Effector memory CD4-positive, alpha-beta T cell (primary cell): ENCODE measurements around the gene FASLG.
A peak's percentile ranks its signal among the peaks of the same experiment; 100 is the strongest.

Experiments
- DNase-seq, 3 donors: peaks; one replicate each; pipeline ENCODE4 v3.0.0-alpha.2; 2020
- H3K27ac ChIP-seq: 2 replicates; pipeline ENCODE4 v1.7.0; 2013; ENCODE audit warnings: mild to moderate bottlenecking, low read length, moderate library complexity; ENCODE audit not compliant: insufficient read depth, poor library complexity, severe bottlenecking
- H3K27me3 ChIP-seq: replicated peaks from 2 replicates; pipeline ENCODE4 v1.7.0; 2013; ENCODE audit warnings: mild to moderate bottlenecking, low read length; ENCODE audit not compliant: insufficient read depth, control insufficient read depth, poor library complexity, severe bottlenecking
- H3K36me3 ChIP-seq: 2 replicates; pipeline ENCODE4 v1.7.0; 2013; ENCODE audit warnings: mild to moderate bottlenecking, low read length, moderate library complexity; ENCODE audit not compliant: control insufficient read depth, insufficient read depth
- H3K4me1 ChIP-seq: 2 replicates; pipeline ENCODE4 v1.7.0; 2013; ENCODE audit warnings: low read length, mild to moderate bottlenecking; ENCODE audit not compliant: control insufficient read depth, insufficient read depth, poor library complexity, severe bottlenecking
- H3K4me3 ChIP-seq: 2 replicates; pipeline ENCODE4 v1.7.0; 2013; ENCODE audit warnings: low read length, low read depth, mild to moderate bottlenecking; ENCODE audit not compliant: insufficient read depth, poor library complexity, severe bottlenecking
- H3K9me3 ChIP-seq: 2 replicates; pipeline ENCODE4 v1.7.0; 2013; ENCODE audit warnings: mild to moderate bottlenecking, low read length, moderate library complexity; ENCODE audit not compliant: control insufficient read depth

The FASLG gene

DNA sequence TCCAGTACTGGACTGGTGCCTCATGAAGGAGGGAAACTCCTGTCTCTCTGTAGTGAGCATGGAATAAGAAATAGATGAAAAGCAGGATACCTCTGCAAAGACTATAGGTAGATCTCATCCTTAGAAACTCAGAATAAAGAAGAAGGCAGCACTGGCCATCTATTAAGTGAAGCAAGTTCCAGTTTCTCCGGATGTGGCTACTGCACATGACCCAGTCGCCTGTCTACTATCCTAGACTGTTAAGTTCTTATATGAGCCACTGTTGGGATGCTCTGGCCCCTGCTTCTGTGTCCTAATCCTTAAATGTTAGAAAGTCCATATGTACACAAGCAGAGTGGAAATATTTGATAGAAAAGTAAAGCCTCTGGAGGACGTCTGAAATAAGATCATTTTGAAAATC, 2.2 kb downstream of the FASLG start:
- no peak for DNase-seq
- Histone ChIP-seq H3K4me3 (no peak overlapping the region), H3K27me3 (no peaks in the 10 kb centered on the region), H3K36me3 (peaks cover 12% of the 10 kb centered on the region), H3K4me1 (peaks cover 43% of the 10 kb centered on the region), H3K9me3 (no peaks in the 10 kb centered on the region), H3K27ac (peak overlapping the region; percentile 1)

DNA sequence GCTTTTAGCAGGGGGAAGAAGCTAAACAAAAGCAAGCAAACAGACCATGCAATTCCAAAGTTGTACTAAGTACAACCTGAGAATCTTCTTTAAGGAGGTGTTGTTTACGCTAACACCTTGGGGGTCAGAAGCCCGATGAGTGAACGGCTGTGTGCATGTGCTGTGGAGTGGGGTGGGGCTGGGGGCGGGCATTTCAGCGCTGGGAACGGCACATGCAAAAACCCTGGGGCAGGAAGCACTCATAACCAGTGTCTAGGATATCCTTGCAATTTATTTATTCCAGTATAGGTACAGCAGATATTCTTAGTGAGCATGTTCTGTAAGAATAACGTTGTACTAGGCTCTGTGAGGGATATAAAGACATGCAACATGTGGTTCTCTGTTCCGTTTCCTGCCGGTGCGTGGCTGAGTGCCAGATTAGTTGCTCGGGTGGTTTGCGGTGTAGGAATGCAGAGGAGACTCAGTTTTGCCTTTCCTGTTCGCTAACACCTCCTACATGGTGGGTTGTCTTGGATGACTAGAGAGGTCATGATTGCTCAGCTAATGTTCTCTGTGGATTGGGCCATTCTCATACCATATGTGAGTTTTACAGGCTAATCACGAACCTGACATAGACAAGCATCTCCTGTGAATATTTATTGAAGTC, 3.7 kb downstream of the FASLG start:
- Histone ChIP-seq H3K36me3 (peaks cover 12% of the 10 kb centered on the region), H3K27me3 (no peaks in the 10 kb centered on the region), H3K4me3 (peak overlapping the region; percentile 38), H3K4me1 (peaks cover 43% of the 10 kb centered on the region), H3K27ac (peak overlapping the region; percentile 26), H3K9me3 (no peaks in the 10 kb centered on the region)
- DNase-seq, result peak; percentile 59 to 79 (median 77)

DNA sequence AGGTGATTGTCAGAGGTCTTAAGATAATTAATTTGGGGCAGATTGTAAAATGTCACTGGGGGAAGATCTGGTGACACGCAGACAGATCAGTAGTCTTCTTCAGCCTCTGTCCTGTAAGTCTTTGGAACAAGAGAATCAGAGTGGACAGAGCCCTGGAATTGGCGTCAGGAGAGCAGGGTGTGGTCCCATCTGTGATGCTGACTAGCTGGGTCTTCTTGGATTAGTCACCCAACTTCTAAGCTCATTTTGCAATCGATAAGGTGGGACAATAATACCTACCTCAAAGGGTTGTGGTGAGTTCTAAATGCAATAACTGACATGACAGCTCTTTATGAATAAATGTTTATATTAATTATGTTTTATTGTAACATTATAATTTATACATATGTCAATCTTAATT, 4.8 kb downstream of the FASLG start:
- Histone ChIP-seq H3K9me3 (no peaks in the 10 kb centered on the region), H3K4me3 (no peak overlapping the region), H3K4me1 (peaks cover 37% of the 10 kb centered on the region), H3K27ac (no peak overlapping the region), H3K36me3 (peaks cover 12% of the 10 kb centered on the region), H3K27me3 (no peaks in the 10 kb centered on the region)
- no peak for DNase-seq

GRCh38 chr1:172668097-172668496, 9.2 kb downstream of the FASLG start:
- Histone ChIP-seq H3K36me3 (peaks cover 12% of the 10 kb centered on the region), H3K9me3 (no peaks in the 10 kb centered on the region), H3K27ac (no peak overlapping the region), H3K4me1 (peaks cover 15% of the 10 kb centered on the region), H3K4me3 (no peak overlapping the region), H3K27me3 (no peaks in the 10 kb centered on the region)
- no peak for DNase-seq

DNA sequence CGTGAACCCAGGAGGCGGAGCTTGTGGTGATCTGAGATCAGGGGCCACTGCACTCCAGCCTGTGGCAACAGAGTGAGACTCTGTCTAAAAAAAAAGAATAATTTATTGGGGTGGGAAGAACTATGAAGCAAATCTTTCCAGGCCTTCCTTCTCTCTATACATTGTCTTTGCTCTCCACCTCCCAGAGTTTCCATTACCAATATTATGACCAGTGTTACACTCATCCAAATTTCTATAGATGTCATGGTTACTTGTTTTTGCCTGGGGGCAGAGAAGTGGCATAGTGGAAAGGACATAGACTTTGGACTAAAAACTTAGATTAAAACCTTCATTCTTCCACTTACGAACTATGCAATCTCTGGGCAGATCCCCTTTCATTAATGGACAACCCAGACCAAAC, 10.1 kb downstream of the FASLG start:
- no peak overlapping the region for H3K27ac ChIP-seq
- no peak for DNase-seq
- H3K4me1 ChIP-seq, result peaks cover 12% of the 10 kb centered on the region
- H3K36me3 ChIP-seq, result peaks cover 12% of the 10 kb centered on the region
- no peak overlapping the region for H3K4me3 ChIP-seq
- no peaks in the 10 kb centered on the region for H3K27me3 ChIP-seq
- no peaks in the 10 kb centered on the region for H3K9me3 ChIP-seq

DNA sequence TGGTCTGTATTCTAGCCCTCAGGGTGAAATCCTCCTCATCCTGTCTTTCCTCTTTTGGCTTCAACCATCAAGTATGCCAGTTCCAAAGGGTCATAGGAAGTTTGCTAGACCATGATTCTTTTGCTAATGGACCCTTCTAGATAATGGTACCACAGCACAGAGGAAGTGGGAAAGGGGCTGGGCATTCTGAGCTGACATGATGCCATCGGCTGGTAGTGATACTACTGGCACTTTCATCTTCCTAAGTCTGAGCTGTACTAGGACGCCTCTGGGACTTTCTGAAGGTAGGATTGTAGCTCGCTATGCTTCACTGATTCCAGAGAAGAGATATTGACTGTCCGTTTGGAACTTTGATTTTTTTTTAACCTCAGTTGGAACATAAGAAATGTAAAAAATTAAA, 11.4 kb downstream of the FASLG start:
- no peak for DNase-seq
- Histone ChIP-seq H3K9me3 (no peaks in the 10 kb centered on the region), H3K4me1 (peaks cover 20% of the 10 kb centered on the region)

DNA sequence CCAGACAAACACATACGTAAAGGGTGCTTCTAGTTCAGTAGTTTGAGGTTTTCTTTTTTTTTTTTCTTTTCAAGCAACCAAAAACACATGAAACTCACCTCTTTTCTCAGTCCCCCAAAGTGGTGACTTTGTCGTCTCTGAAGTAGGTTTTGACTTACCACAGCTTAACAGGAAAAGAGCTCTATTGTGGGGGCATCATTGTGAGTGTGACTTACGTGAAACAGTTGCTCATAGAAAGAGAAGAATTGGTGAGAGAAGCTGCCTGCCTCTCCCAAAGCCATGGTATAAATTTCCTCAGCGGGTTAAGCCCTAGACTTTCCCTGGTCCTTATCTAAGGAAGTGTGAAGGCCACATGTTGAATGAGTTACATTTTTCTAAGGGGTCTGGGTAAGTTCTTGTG, 11.9 kb downstream of the FASLG start:
- H3K4me3 ChIP-seq, result no peak overlapping the region
- H3K9me3 ChIP-seq, result no peaks in the 10 kb centered on the region
- peaks cover 24% of the 10 kb centered on the region for H3K4me1 ChIP-seq
- H3K36me3 ChIP-seq, result peaks cover under 1% of the 10 kb centered on the region
- DNase-seq, result no peak
- peak overlapping the region; percentile 29 for H3K27ac ChIP-seq
- no peaks in the 10 kb centered on the region for H3K27me3 ChIP-seq

More for the DNA sequence above, 11.4 kb downstream of the FASLG start:
- Histone ChIP-seq H3K27me3 (no peaks in the 10 kb centered on the region), H3K27ac (no peak overlapping the region), H3K4me3 (no peak overlapping the region), H3K36me3 (peaks cover 5% of the 10 kb centered on the region)

GRCh38 chr1:172671591-172671990, 12.7 kb downstream of the FASLG start:
- Histone ChIP-seq H3K36me3 (no peaks in the 10 kb centered on the region), H3K9me3 (no peaks in the 10 kb centered on the region), H3K27ac (no peak overlapping the region), H3K27me3 (no peaks in the 10 kb centered on the region), H3K4me1 (peaks cover 24% of the 10 kb centered on the region), H3K4me3 (no peak overlapping the region)
- no peak for DNase-seq

DNA sequence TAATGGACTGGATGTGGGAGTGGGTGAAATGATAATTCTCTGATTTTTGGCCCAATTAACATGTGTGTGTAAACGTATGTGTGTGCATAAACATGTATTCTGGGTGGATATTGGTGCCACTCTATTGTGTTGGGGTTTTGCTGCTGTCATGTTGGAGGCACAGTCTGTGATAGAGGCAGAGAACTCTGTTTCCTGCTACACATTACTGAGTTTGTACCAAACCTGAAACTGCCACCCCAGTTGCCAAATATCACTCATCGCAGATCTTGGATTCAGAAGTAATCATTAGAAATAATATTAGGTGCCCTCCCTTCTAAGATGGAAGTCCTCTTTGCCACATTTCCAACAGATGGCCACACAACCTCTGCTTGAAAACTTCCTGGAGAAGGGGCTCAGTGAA, 13.8 kb downstream of the FASLG start:
- no peak for DNase-seq
- Histone ChIP-seq H3K36me3 (no peaks in the 10 kb centered on the region), H3K9me3 (no peaks in the 10 kb centered on the region), H3K27ac (no peak overlapping the region), H3K4me3 (no peak overlapping the region), H3K4me1 (peaks cover 24% of the 10 kb centered on the region), H3K27me3 (no peaks in the 10 kb centered on the region)

- Histone ChIP-seq H3K27ac (no peak overlapping the region), H3K4me3 (no peak overlapping the region), H3K36me3 (no peaks in the 10 kb centered on the region), H3K4me1 (peaks cover 24% of the 10 kb centered on the region), H3K27me3 (no peaks in the 10 kb centered on the region), H3K9me3 (no peaks in the 10 kb centered on the region)
- DNase-seq, result no peak
Measured at GRCh38 chr1:172673761-172674160, 14.9 kb downstream of the FASLG start.
